H9 (cell line): ENCODE data around the gene RIPK4. TPM values are rescaled to one million over a fixed set of nuclear protein-coding genes. Genes with fewer than 3 reads are reported as not detected.

ENCODE experiments used
- DNase-seq: peaks from one replicate; pipeline ENCODE4 v3.0.0-alpha.2; 2017
- H2AFZ ChIP-seq: one replicate; pipeline ENCODE4 v1.6.1; 2013; ENCODE audit warnings: mild to moderate bottlenecking, low read length, control low read depth, moderate library complexity
- H2AK5ac ChIP-seq: 2 replicates; pipeline ENCODE4 v1.6.1; 2013; ENCODE audit warnings: low read length, control low read depth, mixed read lengths; ENCODE audit not compliant: insufficient read length
- H2BK120ac ChIP-seq: one replicate; pipeline ENCODE4 v1.6.1; 2013; ENCODE audit warnings: low read depth, mild to moderate bottlenecking, low read length, control low read depth, inconsistent platforms; ENCODE audit not compliant: poor library complexity, severe bottlenecking
- H2BK12ac ChIP-seq: 2 replicates; pipeline ENCODE4 v1.6.1; 2013; ENCODE audit warnings: low read length, control low read depth, mixed read lengths, low read depth; ENCODE audit not compliant: insufficient read length
- H2BK15ac ChIP-seq: 2 replicates; pipeline ENCODE4 v1.6.1; 2013; ENCODE audit warnings: low read depth, low read length, control low read depth
- H2BK20ac ChIP-seq: one replicate; pipeline ENCODE4 v1.6.1; 2013; ENCODE audit warnings: low read depth, mild to moderate bottlenecking, low read length, control low read depth, inconsistent platforms; ENCODE audit not compliant: poor library complexity, severe bottlenecking
- H2BK5ac ChIP-seq: 2 replicates; pipeline ENCODE4 v1.6.1; 2013; ENCODE audit warnings: low read length, control low read depth, mixed read lengths; ENCODE audit not compliant: insufficient read length
- H3K14ac ChIP-seq: 2 replicates; pipeline ENCODE4 v1.6.1; 2013; ENCODE audit warnings: low read length, control low read depth; ENCODE audit not compliant: insufficient read depth
- H3K18ac ChIP-seq: 2 replicates; pipeline ENCODE4 v1.6.1; 2013; ENCODE audit warnings: low read depth, mild to moderate bottlenecking, mixed read lengths, low read length, control low read depth; ENCODE audit not compliant: insufficient read length
- H3K23ac ChIP-seq: 2 replicates; pipeline ENCODE4 v1.6.1; 2013; ENCODE audit warnings: low read length, control low read depth, mixed read lengths, low read depth; ENCODE audit not compliant: insufficient read length
- H3K23me2 ChIP-seq: 2 replicates; pipeline ENCODE4 v1.6.1; 2013; ENCODE audit warnings: low read depth, mild to moderate bottlenecking, mixed read lengths, low read length, control low read depth; ENCODE audit not compliant: insufficient read length, poor library complexity, severe bottlenecking
- H3K27ac ChIP-seq: 2 replicates; pipeline ENCODE4 v1.5.1; 2013; ENCODE audit warnings: low read length, control low read depth, mixed read lengths, low read depth; ENCODE audit not compliant: insufficient read length
- H3K27me3 ChIP-seq: 2 replicates; pipeline ENCODE4 v1.6.1; 2013; ENCODE audit warnings: low read length, control low read depth, inconsistent platforms; ENCODE audit not compliant: insufficient read depth
- H3K4ac ChIP-seq: 2 replicates; pipeline ENCODE4 v1.6.1; 2013; ENCODE audit warnings: low read depth, mild to moderate bottlenecking, control low read depth, inconsistent platforms, low read length, moderate library complexity
- H3K4me1 ChIP-seq: 2 replicates; pipeline ENCODE4 v1.6.1; 2013; ENCODE audit warnings: low read length, control low read depth, inconsistent platforms; ENCODE audit not compliant: insufficient read depth
- H3K4me2 ChIP-seq: 2 replicates; pipeline ENCODE4 v1.6.1; 2013; ENCODE audit warnings: low read length, control low read depth, mixed read lengths; ENCODE audit not compliant: insufficient read length, insufficient read depth
- H3K56ac ChIP-seq: 2 replicates; pipeline ENCODE4 v1.6.1; 2013; ENCODE audit warnings: low read depth, mild to moderate bottlenecking, mixed read lengths, low read length, control low read depth; ENCODE audit not compliant: insufficient read length
- H3K79me1 ChIP-seq: 2 replicates; pipeline ENCODE4 v1.6.1; 2013; ENCODE audit warnings: low read depth, mild to moderate bottlenecking, moderate library complexity, low read length, control low read depth, inconsistent platforms; ENCODE audit not compliant: insufficient read depth, poor library complexity, severe bottlenecking
- H3K79me2 ChIP-seq: 2 replicates; pipeline ENCODE4 v1.6.1; 2013; ENCODE audit warnings: low read length, control low read depth, inconsistent platforms; ENCODE audit not compliant: insufficient read depth
- H3K9ac ChIP-seq: 2 replicates; pipeline ENCODE4 v1.6.1; 2013; ENCODE audit warnings: low read length, control low read depth, mixed read lengths; ENCODE audit not compliant: insufficient read length; ENCODE audit errors: extremely low read depth
- H3K9me3 ChIP-seq: one replicate; pipeline ENCODE4 v1.6.1; 2013; ENCODE audit warnings: low read depth, low read length, inconsistent platforms; ENCODE audit not compliant: control insufficient read depth
- H3T11ph ChIP-seq: one replicate; pipeline ENCODE4 v1.6.1; 2013; ENCODE audit warnings: mild to moderate bottlenecking, low read length, control low read depth, inconsistent platforms
- H4K20me1 ChIP-seq: one replicate; pipeline ENCODE4 v1.6.1; 2013; ENCODE audit not compliant: control insufficient read depth, insufficient read length, insufficient read depth
- H4K5ac ChIP-seq: 2 replicates; pipeline ENCODE4 v1.6.1; 2013; ENCODE audit warnings: low read depth, mild to moderate bottlenecking, mixed read lengths, low read length, control low read depth; ENCODE audit not compliant: insufficient read length
- H4K8ac ChIP-seq: replicated peaks from 2 replicates; pipeline ENCODE4 v1.6.1; 2013; ENCODE audit warnings: low read length, control low read depth, mixed read lengths, low read depth; ENCODE audit not compliant: insufficient read length
- H4K91ac ChIP-seq: 2 replicates; pipeline ENCODE4 v1.6.1; 2013; ENCODE audit warnings: low read depth, mild to moderate bottlenecking, moderate library complexity, mixed read lengths, low read length, control low read depth; ENCODE audit not compliant: insufficient read length
- H3K27ac Mint-ChIP-seq, 3 experiments: 2 replicates in 2 of 3; 3 replicates in 1 of 3; pipeline ENCODE4 v1.8.0; 2020 to 2021; ENCODE audit warnings: mixed read lengths in 3 of 3, mild to moderate bottlenecking in 1 of 3, moderate library complexity in 1 of 3
- H3K27me3 Mint-ChIP-seq: 2 replicates; pipeline ENCODE4 v1.8.0; 2021; ENCODE audit warnings: low read depth, mild to moderate bottlenecking, moderate library complexity, mixed read lengths
- H3K36me3 Mint-ChIP-seq, 3 experiments: 2 replicates in 2 of 3; 3 replicates in 1 of 3; pipeline ENCODE4 v1.8.0; 2020 to 2021; ENCODE audit warnings: low read depth in 3 of 3, mixed read lengths in 3 of 3; ENCODE audit not compliant: insufficient read depth in 1 of 3
- H3K4me1 Mint-ChIP-seq, 2 experiments: 2 replicates each; pipeline ENCODE4 v1.8.0; 2020; ENCODE audit warnings: mixed read lengths in 2 of 2
- H3K4me3 Mint-ChIP-seq, 2 experiments: 2 replicates in 1 of 2; 3 replicates in 1 of 2; pipeline ENCODE4 v1.8.0; 2020 to 2021; ENCODE audit warnings: mild to moderate bottlenecking in 2 of 2, mixed read lengths in 2 of 2, moderate library complexity in 1 of 2
- H3K9me3 Mint-ChIP-seq, 2 experiments: 2 replicates in 1 of 2; 3 replicates in 1 of 2; pipeline ENCODE4 v1.8.0; 2020; ENCODE audit warnings: mild to moderate bottlenecking in 2 of 2, mixed read lengths in 2 of 2, moderate library complexity in 1 of 2
- WGBS: extraction: QIAGEN DNeasy Blood & Tissue Kit; methylation state at CpG from one replicate; pipeline ENCODE4 v1.1.7; 2013; ENCODE audit warnings: missing lambda C conversion rate, low lambda C conversion rate, mixed read lengths; ENCODE audit not compliant: insufficient read length; ENCODE audit errors: extremely low coverage; 5-methylcytosine and 5-hydroxymethylcytosine counted together
- total RNA-seq: library from RNA; stranded (reverse); gene quantifications from 2 replicates; pipeline ENCODE4 v1.2.1, GENCODE V29; 2021
- TF ChIP-seq, protein P1 (sequence below): fragments of 200-600 bp; sonication (generic); conservative IDR thresholded peaks from 3 replicates; pipeline ENCODE4 v1.8.0; 2021; ENCODE audit warnings: antibody characterized with exemption, mild to moderate bottlenecking

RIPK4 gene
- total RNA-seq, 1 experiment from 2014 or later: 2.9 TPM

GRCh38 chr21:41745026-41745820, 21.6 kb downstream of the RIPK4 start:
- Histone ChIP-seq H3K27ac (no peak overlapping the region), H4K5ac (no peak overlapping the region), H2AK5ac (no peak overlapping the region), H3K9me3 (no peaks in the 10 kb centered on the region), H3K4ac (no peak overlapping the region), H3T11ph (no peak overlapping the region), H3K14ac (no peak overlapping the region), H4K8ac (no peak overlapping the region), H2BK15ac (no peak overlapping the region), H3K9ac (no peak overlapping the region), H4K20me1 (no peaks in the 10 kb centered on the region), H3K27me3 (no peaks in the 10 kb centered on the region), H2AFZ (no peak overlapping the region), H2BK12ac (no peak overlapping the region), H3K4me2 (no peak overlapping the region), H3K4me1 (no peaks in the 10 kb centered on the region), H3K79me1 (no peaks in the 10 kb centered on the region), H4K91ac (no peak overlapping the region), H2BK20ac (no peak overlapping the region), H3K18ac (no peak overlapping the region), H3K56ac (no peak overlapping the region), H3K23me2 (no peaks in the 10 kb centered on the region), H3K79me2 (no peaks in the 10 kb centered on the region), H3K23ac (no peak overlapping the region), H2BK5ac (no peak overlapping the region), H2BK120ac (no peak overlapping the region)
- Mint-ChIP-seq H3K36me3 (peaks cover 10 to 29% (median 19%) of the 10 kb centered on the region in 3 experiments), H3K9me3 (no peaks in the 10 kb centered on the region; a peak in 1 of 5 replicates), H3K27me3 (no peaks in the 10 kb centered on the region), H3K27ac (peak overlapping the region in 1 of 3 experiments; percentile 70; a peak in 1 of 7 replicates), H3K4me3 (no peak overlapping the region), H3K4me1 (peaks cover 9 to 24% of the 10 kb centered on the region in 2 experiments)
- WGBS: no CpG with 5 or more reads among the region's 25 CpGs
- DNase-seq: no peak
- TF ChIP-seq, protein P1, sequence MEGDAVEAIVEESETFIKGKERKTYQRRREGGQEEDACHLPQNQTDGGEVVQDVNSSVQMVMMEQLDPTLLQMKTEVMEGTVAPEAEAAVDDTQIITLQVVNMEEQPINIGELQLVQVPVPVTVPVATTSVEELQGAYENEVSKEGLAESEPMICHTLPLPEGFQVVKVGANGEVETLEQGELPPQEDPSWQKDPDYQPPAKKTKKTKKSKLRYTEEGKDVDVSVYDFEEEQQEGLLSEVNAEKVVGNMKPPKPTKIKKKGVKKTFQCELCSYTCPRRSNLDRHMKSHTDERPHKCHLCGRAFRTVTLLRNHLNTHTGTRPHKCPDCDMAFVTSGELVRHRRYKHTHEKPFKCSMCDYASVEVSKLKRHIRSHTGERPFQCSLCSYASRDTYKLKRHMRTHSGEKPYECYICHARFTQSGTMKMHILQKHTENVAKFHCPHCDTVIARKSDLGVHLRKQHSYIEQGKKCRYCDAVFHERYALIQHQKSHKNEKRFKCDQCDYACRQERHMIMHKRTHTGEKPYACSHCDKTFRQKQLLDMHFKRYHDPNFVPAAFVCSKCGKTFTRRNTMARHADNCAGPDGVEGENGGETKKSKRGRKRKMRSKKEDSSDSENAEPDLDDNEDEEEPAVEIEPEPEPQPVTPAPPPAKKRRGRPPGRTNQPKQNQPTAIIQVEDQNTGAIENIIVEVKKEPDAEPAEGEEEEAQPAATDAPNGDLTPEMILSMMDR: no peak
